HTR-8/SVneo (cell line): ENCODE data around the gene PANX1.
"Not testable (repeated sequence)": the region's sequence is repeated elsewhere in the genome, so short reads cannot be mapped to it uniquely, and the experiment has no call there.

Source experiments
- DNase-seq: peaks from one replicate; pipeline ENCODE4 v3.0.0; 2011; ENCODE audit warnings: low spot score, mixed read lengths; ENCODE audit not compliant: insufficient read length
- FAIRE-seq: peaks from 2 replicates; lab custom pipeline; 2011; peaks lifted over from hg19 to GRCh38; lab: Jason Lieb, UNC

Gene PANX1

GRCh38 chr11:94128746-94129511 lies at the start of gene PANX1:
TSS of gene PANX1 (plus strand) at chr11:94128841. CDS start at chr11:94129313, 472 bp downstream.
- FAIRE-seq (peak; percentile 4), DNase-seq (peak; percentile 73)

- no peak for DNase-seq
- no peak for FAIRE-seq
Measured at GRCh38 chr11:94084164-94084563, 44.5 kb upstream of the PANX1 start.

GRCh38 chr11:94088906-94089305 lies 39.7 kb upstream of the PANX1 start:
- no peak for DNase-seq
- no peak for FAIRE-seq

GRCh38 chr11:94089341-94089740 lies 39.3 kb upstream of the PANX1 start:
- no peak for DNase-seq
- FAIRE-seq = no peak

GRCh38 chr11:94090401-94090800 lies 38.2 kb upstream of the PANX1 start:
- FAIRE-seq (no peak), DNase-seq (no peak)

GRCh38 chr11:94091091-94091490 lies 37.5 kb upstream of the PANX1 start:
- DNase-seq = no peak
- FAIRE-seq = no peak

- DNase-seq (no peak), FAIRE-seq (no peak)
Measured at GRCh38 chr11:94100253-94100652, 28.4 kb upstream of the PANX1 start.

- FAIRE-seq (no peak), DNase-seq (no peak)
Measured at GRCh38 chr11:94103471-94103870, 25.2 kb upstream of the PANX1 start.

- FAIRE-seq = no peak
- DNase-seq = no peak
Measured at GRCh38 chr11:94104734-94105133, 23.9 kb upstream of the PANX1 start.

- no peak for FAIRE-seq
- DNase-seq = no peak
Measured at GRCh38 chr11:94106716-94107115, 21.9 kb upstream of the PANX1 start.

- FAIRE-seq (no peak), DNase-seq (no peak)
Measured at GRCh38 chr11:94107363-94107762, 21.3 kb upstream of the PANX1 start.

- FAIRE-seq (no peak), DNase-seq (no peak)
Measured at GRCh38 chr11:94111241-94111640, 17.4 kb upstream of the PANX1 start.

- DNase-seq (no peak), FAIRE-seq (peak; percentile 33)
Measured at GRCh38 chr11:94111660-94112059, 17.0 kb upstream of the PANX1 start.

- no peak for DNase-seq
- no peak for FAIRE-seq
Measured at GRCh38 chr11:94112206-94112953, 16.3 kb upstream of the PANX1 start.

GRCh38 chr11:94117197-94117574 lies 11.5 kb upstream of the PANX1 start:
- DNase-seq = no peak
- no peak for FAIRE-seq

GRCh38 chr11:94117871-94118270 lies 10.8 kb upstream of the PANX1 start:
- DNase-seq = no peak
- no peak for FAIRE-seq

GRCh38 chr11:94119676-94120075 lies 9.0 kb upstream of the PANX1 start:
- not testable (repeated sequence) for FAIRE-seq, DNase-seq

GRCh38 chr11:94120516-94120915 lies 8.1 kb upstream of the PANX1 start:
- not testable (repeated sequence) for FAIRE-seq, DNase-seq

GRCh38 chr11:94120946-94121345 lies 7.7 kb upstream of the PANX1 start:
- no peak for FAIRE-seq

GRCh38 chr11:94125407-94126115 lies 3.1 kb upstream of the PANX1 start:
- DNase-seq = no peak
- FAIRE-seq = no peak

More at GRCh38 chr11:94120946-94121345, 7.7 kb upstream of the PANX1 start:
- no peak for DNase-seq

GRCh38 chr11:94127638-94128037 lies 1.0 kb upstream of the PANX1 start:
- FAIRE-seq = no peak
- no peak for DNase-seq
